Transverse colon (tissue), 4 donors: ENCODE data around the gene OLFM1. TPM values are rescaled to one million over a fixed set of nuclear protein-coding genes. Genes with fewer than 3 reads are reported as not detected.

Source experiments
- DNase-seq: peaks from one replicate; pipeline ENCODE4 v3.0.0-alpha.2; 2019
- H3K27ac ChIP-seq, 4 donors: fragments of 200-600 bp; sonication (generic); 2 replicates each; pipeline ENCODE4 v1.5.1; 2016 to 2018; ENCODE audit warnings: inconsistent platforms in 4 of 4
- H3K27me3 ChIP-seq: fragments of 200-600 bp; sonication (generic); 2 replicates; pipeline ENCODE4 v1.5.1; 2017; ENCODE audit warnings: inconsistent platforms
- H3K36me3 ChIP-seq, 4 donors: fragments of 200-600 bp; sonication (generic); 2 replicates each; pipeline ENCODE4 v1.5.1; 2017 to 2019; ENCODE audit warnings: inconsistent platforms in 4 of 4
- H3K4me1 ChIP-seq, 4 donors: fragments of 200-600 bp; sonication (generic); 2 replicates each; pipeline ENCODE4 v1.5.1; 2017 to 2020; ENCODE audit warnings: inconsistent platforms in 4 of 4
- H3K4me3 ChIP-seq, 4 donors: fragments of 200-600 bp; sonication (generic); 1 replicate in 1 of 4; 2 replicates in 3 of 4; pipeline versions ENCODE4 v1.5.1 to v1.6.1; 2017 to 2019; ENCODE audit warnings: inconsistent platforms in 4 of 4
- H3K9me3 ChIP-seq, 2 donors: fragments of 200-600 bp; sonication (generic); 2 replicates each; pipeline ENCODE4 v1.5.1; 2017 to 2019; ENCODE audit warnings: inconsistent platforms in 2 of 2
- CTCF ChIP-seq, 5 experiments: fragments of 200-600 bp in 3 of 5; fragments of 450-650 bp in 2 of 5; sonication (generic) in 3 of 5; IDR thresholded peaks; 1 replicate in 2 of 5; 2 replicates in 3 of 5; pipeline ENCODE4 v1.5.1; 2016 to 2017; ENCODE audit warnings: antibody characterized with exemption in 5 of 5, inconsistent platforms in 3 of 5, mild to moderate bottlenecking in 2 of 5, moderate library complexity in 1 of 5
- EP300 ChIP-seq: sonication (generic); formaldehyde crosslinking; IDR thresholded peaks from one replicate; pipeline ENCODE4 v1.6.1; 2017; ENCODE audit warnings: antibody characterized with exemption, low read depth
- POLR2A ChIP-seq: fragments of 450-650 bp; IDR thresholded peaks from one replicate; pipeline ENCODE4 v1.6.1; 2016; ENCODE audit warnings: antibody characterized with exemption, mild to moderate bottlenecking, moderate library complexity
- POLR2AphosphoS5 ChIP-seq, 3 donors: sonication (generic); formaldehyde crosslinking; IDR thresholded peaks; one replicate each; pipeline ENCODE4 v1.6.1; 2016; ENCODE audit warnings: antibody characterized with exemption in 3 of 3
- WGBS, 2 donors: methylation state at CpG; one replicate each; pipeline ENCODE4 v1.1.5; 2018; ENCODE audit warnings: low coverage in 1 of 2; 5-methylcytosine and 5-hydroxymethylcytosine counted together
- in situ Hi-C, 4 donors: fragments of 200-750 bp; cut with MboI; loops; one replicate each; pipeline versions ENCODE4 v1.15.0 to v1.15.1; 2017; ENCODE audit warnings: low sequenced_read_pairs in 3 of 4, low pct_ligation_motif_present in 1 of 4, low pct_unique_long_range_greater_than_20kb in 1 of 4
- intact Hi-C: fragments of 100-400 bp; cut with DNase I; formaldehyde crosslinking; loops from one replicate; pipeline ENCODE4 v1.15.1; 2023; ENCODE audit warnings: low total_unique reads
- total RNA-seq, 4 donors: library from RNA; depleted of rRNA; stranded (reverse); fragments of >200 nt; gene quantifications; one replicate each; pipeline ENCODE4 v1.1.0, GENCODE V29; 2016

Gene OLFM1
- total RNA-seq, 4 donors from 2014 or later = 3.7 to 7.8 (median 4.0) TPM; not detected in 1

- H3K9me3 ChIP-seq = no peaks in the 10 kb centered on the region
- intact Hi-C loops (no loop called here), in situ Hi-C loops (no loop called here)
- H3K27me3 ChIP-seq = peaks cover 19% of the 10 kb centered on the region
- WGBS, 2 donors = 76% methylated on average over 18 of the region's 18 CpGs; no CpG with 5 or more reads in 1 of the 2 donors
- TF ChIP-seq EP300 = no peak
- no peak for TF ChIP-seq CTCF (IDR thresholded peaks at IDR 0.05)
- no peak for TF ChIP-seq POLR2A
- no peak for TF ChIP-seq POLR2AphosphoS5 (IDR thresholded peaks at IDR 0.05)
- H3K4me1 ChIP-seq = no peaks in the 10 kb centered on the region
- H3K36me3 ChIP-seq = no peaks in the 10 kb centered on the region
- H3K4me3 ChIP-seq = no peak overlapping the region
- no peak overlapping the region for H3K27ac ChIP-seq
- no peak for DNase-seq
Measured at GRCh38 chr9:135165003-135165711, 77.7 kb downstream of the OLFM1 start.

GRCh38 chr9:135165756-135166519 is 78.5 kb downstream of the OLFM1 start:
- no peak for DNase-seq
- peaks cover 19% of the 10 kb centered on the region for H3K27me3 ChIP-seq
- H3K4me1 ChIP-seq = no peaks in the 10 kb centered on the region
- H3K9me3 ChIP-seq = no peaks in the 10 kb centered on the region
- intact Hi-C loops (no loop called here), in situ Hi-C loops (no loop called here)
- H3K4me3 ChIP-seq = no peak overlapping the region
- TF ChIP-seq EP300 (no peak), CTCF (IDR thresholded peaks at IDR 0.05) (no peak), POLR2AphosphoS5 (IDR thresholded peaks at IDR 0.05) (no peak), POLR2A (no peak)
- WGBS, 2 donors = 80 to 94% methylated on average over 6 to 25 of the region's 25 CpGs
- no peak overlapping the region for H3K27ac ChIP-seq
- no peaks in the 10 kb centered on the region for H3K36me3 ChIP-seq

- intact Hi-C loops (no loop called here), in situ Hi-C loops (no loop called here)
- no peaks in the 10 kb centered on the region for H3K9me3 ChIP-seq
- H3K4me3 ChIP-seq = no peak overlapping the region
- WGBS, 2 donors = 78% methylated on average over 14 of the region's 14 CpGs; no CpG with 5 or more reads in 1 of the 2 donors
- no peaks in the 10 kb centered on the region for H3K36me3 ChIP-seq
- H3K27ac ChIP-seq = no peak overlapping the region
- H3K27me3 ChIP-seq = peaks cover 19% of the 10 kb centered on the region
- H3K4me1 ChIP-seq = no peaks in the 10 kb centered on the region
- no peak for TF ChIP-seq POLR2A
- TF ChIP-seq POLR2AphosphoS5 (IDR thresholded peaks at IDR 0.05) = no peak
- no peak for TF ChIP-seq EP300
- TF ChIP-seq CTCF (IDR thresholded peaks at IDR 0.05) = no peak
- no peak for DNase-seq
Measured at GRCh38 chr9:135166565-135166964, 79.1 kb downstream of the OLFM1 start.

- intact Hi-C loops = no loop called here
Measured at GRCh38 chr9:135167356-135167755, 79.9 kb downstream of the OLFM1 start.

More at GRCh38 chr9:135167356-135167755, 79.9 kb downstream of the OLFM1 start:
- Histone ChIP-seq H3K4me1 (no peaks in the 10 kb centered on the region), H3K27ac (no peak overlapping the region), H3K36me3 (no peaks in the 10 kb centered on the region), H3K4me3 (no peak overlapping the region), H3K27me3 (peaks cover 19% of the 10 kb centered on the region), H3K9me3 (no peaks in the 10 kb centered on the region)
- TF ChIP-seq EP300 (no peak), CTCF (IDR thresholded peaks at IDR 0.05) (no peak), POLR2AphosphoS5 (IDR thresholded peaks at IDR 0.05) (no peak), POLR2A (no peak)
- 71% methylated on average over 10 of the region's 12 CpGs; no CpG with 5 or more reads in 1 of the 2 donors for WGBS, 2 donors
- DNase-seq = no peak
- in situ Hi-C loops = no loop called here
